Measurements from ENCODE around the gene RIOK3. TPM values are rescaled to one million over a fixed set of nuclear protein-coding genes. Genes with fewer than 3 reads are reported as not detected.

RIOK3 gene
- total RNA-seq, 4 donors from 2014 or later: 78.7 to 111 (median 90.3) TPM

DNA sequence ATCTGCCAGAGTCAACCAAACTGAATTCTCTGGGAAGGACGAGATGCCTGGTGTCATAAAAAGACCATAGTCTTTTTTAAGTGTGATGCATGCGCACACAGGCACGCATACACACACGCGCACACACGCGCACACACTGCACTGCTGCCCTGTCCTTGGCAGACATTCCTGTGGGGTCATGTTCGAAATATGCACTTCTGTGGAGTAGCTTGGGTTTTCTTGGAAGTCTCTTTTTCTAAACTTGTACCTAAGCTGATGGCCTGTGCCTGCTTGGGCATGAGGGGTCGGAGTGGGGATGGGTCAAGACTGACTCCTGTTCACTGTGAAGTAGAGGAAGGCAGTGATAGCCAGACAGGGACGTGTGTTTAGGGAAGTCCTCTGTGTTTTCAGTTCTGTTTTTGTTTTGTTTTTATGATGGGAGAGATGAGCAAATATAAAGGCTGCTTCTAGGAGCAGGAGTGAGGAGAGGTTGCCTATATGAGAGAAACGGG is 46.2 kb downstream of the RIOK3 start:
- TF ChIP-seq, protein P1, sequence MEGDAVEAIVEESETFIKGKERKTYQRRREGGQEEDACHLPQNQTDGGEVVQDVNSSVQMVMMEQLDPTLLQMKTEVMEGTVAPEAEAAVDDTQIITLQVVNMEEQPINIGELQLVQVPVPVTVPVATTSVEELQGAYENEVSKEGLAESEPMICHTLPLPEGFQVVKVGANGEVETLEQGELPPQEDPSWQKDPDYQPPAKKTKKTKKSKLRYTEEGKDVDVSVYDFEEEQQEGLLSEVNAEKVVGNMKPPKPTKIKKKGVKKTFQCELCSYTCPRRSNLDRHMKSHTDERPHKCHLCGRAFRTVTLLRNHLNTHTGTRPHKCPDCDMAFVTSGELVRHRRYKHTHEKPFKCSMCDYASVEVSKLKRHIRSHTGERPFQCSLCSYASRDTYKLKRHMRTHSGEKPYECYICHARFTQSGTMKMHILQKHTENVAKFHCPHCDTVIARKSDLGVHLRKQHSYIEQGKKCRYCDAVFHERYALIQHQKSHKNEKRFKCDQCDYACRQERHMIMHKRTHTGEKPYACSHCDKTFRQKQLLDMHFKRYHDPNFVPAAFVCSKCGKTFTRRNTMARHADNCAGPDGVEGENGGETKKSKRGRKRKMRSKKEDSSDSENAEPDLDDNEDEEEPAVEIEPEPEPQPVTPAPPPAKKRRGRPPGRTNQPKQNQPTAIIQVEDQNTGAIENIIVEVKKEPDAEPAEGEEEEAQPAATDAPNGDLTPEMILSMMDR (IDR thresholded peaks at IDR 0.05; ENCODE audit: low read depth): no peak

GRCh38 chr18:23501626-23502025 is 48.5 kb downstream of the RIOK3 start:
- TF ChIP-seq, protein P1 (IDR thresholded peaks at IDR 0.05; ENCODE audit: low read depth): no peak

GRCh38 chr18:23502516-23503037 is 49.5 kb downstream of the RIOK3 start:
- TF ChIP-seq, protein P1 (IDR thresholded peaks at IDR 0.05; ENCODE audit: low read depth): no peak

DNA sequence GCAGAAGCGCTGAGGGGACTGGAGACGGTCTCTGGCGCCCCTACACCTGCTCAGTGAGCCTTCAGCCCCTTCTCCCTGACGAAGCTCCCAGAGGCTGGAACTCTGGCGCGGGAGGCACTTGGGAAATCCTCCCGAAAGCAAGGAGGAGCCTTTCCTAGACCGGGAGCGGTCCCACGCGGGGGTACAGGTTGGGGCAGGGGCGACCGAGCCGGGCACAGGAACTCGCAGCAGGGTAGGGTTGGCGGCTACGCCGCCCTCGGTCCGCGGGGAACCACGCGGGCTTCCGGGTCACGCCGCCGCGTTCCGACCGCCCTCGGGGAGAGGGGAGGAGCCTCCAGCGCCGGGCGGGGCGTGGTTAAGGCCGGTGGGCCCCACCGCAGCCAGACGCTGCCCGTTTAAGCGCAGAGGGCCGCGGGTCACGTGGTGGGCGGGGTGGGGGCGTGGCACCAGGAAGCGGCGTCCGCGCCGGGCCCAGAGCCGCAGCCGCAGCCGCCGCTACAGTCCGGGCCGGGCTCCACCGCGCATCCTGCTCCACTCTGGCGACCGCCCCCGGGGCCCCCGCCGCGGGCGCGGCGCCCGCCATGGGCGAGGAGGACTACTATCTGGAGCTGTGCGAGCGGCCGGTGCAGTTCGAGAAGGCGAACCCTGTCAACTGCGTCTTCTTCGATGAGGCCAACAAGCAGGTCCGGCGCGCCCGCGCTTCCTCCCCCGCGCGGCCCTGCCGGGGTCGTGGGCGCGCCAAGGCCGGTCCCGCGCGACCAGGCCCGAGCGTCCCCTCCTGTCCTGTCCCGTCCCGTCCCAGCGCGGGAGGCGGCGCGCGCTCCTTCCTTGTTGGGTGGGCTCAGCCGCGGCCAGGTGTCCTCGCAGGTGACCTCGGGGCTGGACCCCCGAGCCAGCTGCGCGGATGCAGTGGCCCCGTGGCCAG is 50.2 kb downstream of the RIOK3 start, which contains the start of gene RMC1:
TSS of gene RMC1 (plus strand) at position 474 of the 925 bp plus-strand sequence. CDS start at position 582, 108 bp downstream.
- TF ChIP-seq, protein P1 (IDR thresholded peaks at IDR 0.05; ENCODE audit: low read depth): no peak

- TF ChIP-seq, protein P1 (IDR thresholded peaks at IDR 0.05; ENCODE audit: low read depth): no peak
Measured at GRCh38 chr18:23503963-23504344, 50.9 kb downstream of the RIOK3 start.

GRCh38 chr18:23504720-23505119 is 51.6 kb downstream of the RIOK3 start:
- TF ChIP-seq, protein P1 (IDR thresholded peaks at IDR 0.05; ENCODE audit: low read depth): no peak

GRCh38 chr18:23506393-23506792 is 53.3 kb downstream of the RIOK3 start:
- TF ChIP-seq, protein P1 (IDR thresholded peaks at IDR 0.05; ENCODE audit: low read depth): no peak

Data from subcutaneous adipose tissue (tissue), 4 donors.